HG03439 (cell line): ENCODE data around the gene C15orf62.
A peak's percentile ranks its signal among the peaks of the same experiment; 100 is the strongest.

Source experiments
- ATAC-seq: cut with Tn5 transposase; IDR thresholded peaks from one replicate; pipeline ENCODE4 v1.9.1; 2021; ENCODE audit warnings: mild to moderate bottlenecking, moderate library complexity; ENCODE audit not compliant: unreplicated experiment

The C15orf62 gene, protein sequence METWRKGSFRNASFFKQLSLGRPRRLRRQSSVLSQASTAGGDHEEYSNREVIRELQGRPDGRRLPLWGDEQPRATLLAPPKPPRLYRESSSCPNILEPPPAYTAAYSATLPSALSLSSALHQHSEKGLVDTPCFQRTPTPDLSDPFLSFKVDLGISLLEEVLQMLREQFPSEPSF

DNA sequence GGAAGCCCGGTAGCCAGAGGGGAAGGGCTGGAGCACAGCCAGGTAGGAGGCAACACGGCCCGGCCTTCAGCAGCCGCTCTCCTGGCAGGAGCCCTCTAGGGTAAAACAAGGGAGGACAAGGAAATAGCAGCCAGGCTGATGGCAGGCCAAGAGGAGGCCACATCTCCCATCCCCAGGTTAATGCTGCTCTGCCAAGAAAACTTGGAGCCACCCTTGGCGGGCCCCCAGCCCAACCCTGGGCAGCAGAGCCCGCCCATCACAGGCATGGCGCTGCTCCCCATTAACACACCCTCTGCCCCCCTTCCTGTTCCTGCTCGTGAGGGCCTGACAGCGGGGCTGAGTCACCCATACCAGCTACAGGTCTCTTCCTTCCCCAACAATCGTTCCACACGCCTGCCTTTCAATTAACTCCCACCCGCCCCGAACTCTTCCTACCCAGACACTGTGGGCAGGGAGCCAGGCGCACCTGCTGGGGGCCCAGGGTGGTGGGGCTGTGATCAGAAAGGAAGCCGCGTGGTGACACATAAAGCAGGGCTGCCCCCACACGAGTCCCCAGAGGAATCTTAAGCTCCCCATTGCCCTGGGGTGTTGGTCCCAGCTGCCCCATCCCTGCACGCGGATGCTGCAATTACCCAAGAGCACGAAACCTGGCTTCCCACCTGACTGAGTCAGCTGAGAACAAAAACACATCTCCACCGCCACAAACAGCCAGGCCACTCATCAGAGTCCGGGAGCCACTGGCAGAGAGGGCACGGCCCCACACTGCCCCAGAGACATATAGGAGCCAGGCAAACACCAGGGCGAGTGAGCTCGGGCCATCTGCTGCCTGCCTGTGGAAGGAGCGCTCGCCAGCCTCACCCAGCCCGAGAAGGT, at the start of gene C15orf62:
TSS of gene C15orf62 (plus strand) at position 707 of the 873 bp plus-strand sequence. CDS start 516 bp downstream, outside the sequence.
- no peak for ATAC-seq

DNA sequence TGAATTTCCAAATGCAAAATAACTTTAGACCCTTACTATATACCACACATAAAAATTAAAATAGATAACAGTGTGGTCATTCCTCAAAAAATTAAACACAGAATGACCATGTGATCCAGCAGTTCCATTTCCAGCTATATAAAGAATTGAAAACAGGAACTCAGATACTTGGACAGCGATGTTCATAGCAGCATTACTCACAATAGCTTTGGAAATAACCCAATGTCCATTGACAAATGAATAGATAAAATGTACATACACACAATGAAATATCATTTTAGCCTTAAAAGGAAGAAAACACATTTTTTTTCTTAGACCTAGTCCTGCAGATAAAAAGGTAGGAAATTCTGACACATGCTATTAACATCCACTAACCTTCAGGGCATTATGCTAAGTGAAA, 48.1 kb upstream of the C15orf62 start:
- no peak for ATAC-seq

DNA sequence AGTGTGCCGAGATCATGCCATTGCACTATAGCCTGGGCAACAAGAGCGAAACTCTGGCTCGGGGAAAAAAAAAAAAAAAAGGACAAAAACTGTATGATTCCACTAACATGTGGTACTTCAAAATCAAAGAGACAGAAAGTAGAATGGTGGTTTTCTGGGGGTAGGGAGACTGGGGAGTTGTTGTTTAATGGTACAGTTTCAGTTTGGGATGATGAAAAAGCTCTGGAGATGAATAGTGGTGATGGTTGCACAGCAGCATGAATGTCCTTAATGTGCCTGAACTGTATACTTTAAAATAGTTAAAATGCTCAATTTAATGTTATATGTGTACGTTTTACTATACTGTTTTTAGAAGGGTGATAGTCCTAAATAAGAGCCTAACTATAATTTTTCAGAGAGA, 47.4 kb upstream of the C15orf62 start:
- no peak for ATAC-seq

DNA sequence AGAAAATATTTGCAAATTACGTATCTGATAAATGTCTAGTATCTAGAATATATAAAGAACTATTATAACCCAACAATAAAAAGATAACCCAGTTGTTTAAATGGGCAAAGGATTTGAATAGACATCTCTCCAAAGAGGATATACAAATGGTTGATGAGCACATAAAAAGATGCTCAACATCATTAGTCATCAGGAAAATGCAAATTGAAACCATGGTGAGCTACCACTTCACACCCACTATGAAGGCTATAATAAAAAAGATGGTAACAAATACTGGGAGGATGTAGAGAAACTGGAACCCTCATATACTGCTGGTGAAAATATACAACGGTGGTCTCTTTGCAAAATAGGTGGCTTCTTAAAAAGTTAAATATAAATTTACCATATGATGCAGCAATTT, 46.8 kb upstream of the C15orf62 start:
- ATAC-seq = no peak

DNA sequence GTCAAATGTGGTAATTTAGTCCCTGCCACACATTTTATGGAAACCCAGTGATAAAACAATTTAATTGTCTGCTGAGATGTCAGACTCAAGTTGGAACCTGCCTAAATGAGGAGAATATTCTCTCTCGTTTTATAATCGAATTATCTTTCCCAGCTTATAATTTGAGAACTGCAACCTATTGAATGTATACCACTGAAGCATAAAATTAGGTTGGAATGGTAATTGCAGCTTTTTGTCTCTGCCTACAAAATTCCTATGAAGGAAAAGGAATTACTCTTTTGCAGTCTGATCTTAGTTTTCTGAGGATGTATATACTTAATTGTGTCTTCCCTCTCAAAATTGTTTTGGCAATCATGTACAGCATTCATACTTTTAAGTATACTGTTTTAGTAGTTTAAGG, 45.9 kb upstream of the C15orf62 start:
- ATAC-seq = no peak

DNA sequence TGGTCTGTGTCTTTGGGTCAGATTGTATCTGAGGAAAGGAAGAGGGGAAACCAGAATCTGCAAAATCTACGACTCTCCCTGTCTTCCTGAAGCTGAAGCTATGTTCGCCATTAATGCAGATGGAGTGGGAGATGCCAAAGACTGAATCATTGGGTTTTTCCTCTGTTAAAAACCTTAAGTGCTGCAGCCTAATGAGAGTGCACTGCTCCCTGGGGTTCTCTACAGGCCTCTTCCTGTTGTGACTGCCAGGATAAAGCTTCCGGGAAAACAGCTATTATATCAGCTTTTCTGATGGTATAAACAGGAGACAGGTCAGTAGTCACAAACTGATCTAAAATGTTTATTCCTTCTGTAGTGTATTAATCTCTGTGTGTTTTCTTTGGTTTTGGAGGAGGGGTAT, 38.7 kb upstream of the C15orf62 start:
- no peak for ATAC-seq

DNA sequence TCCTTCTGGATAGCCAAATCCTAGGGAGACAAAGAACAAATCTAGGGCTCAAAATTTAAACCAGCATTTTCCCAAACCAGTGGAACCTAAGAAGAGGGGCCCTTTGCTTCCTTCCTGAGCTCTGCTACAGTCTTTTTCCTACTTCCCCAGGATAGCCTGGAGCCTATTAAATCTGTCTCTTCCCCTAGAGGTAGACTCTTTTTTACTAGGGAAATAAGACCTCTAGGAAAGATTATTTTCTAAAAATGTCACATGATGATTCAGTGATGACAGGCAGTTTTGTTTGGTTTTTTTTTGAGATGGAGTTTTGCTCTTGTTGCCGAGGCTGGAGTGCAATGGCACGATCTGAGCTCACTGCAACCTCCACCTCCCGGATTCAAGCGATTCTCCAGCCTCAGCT, 33.2 kb upstream of the C15orf62 start:
- no peak for ATAC-seq

DNA sequence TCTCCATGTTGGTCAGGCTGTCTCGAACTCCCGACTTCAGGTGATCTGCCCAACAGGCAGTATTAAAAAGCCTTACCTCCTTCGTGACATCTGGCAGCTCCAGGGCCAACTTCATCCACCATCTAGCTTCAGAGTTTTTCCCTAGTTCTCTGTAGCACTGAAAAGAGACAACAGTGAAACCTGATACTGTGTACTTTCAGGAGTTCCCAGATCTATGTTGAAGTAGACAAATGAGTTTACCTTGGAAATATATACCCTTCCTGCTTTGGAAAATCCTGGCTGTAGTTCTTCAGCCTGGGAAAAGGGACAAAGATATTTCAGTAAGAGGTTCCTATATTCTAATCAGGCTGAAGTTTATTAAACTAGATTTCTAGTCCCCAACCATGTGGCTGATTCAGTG, 32.7 kb upstream of the C15orf62 start:
- no peak for ATAC-seq

DNA sequence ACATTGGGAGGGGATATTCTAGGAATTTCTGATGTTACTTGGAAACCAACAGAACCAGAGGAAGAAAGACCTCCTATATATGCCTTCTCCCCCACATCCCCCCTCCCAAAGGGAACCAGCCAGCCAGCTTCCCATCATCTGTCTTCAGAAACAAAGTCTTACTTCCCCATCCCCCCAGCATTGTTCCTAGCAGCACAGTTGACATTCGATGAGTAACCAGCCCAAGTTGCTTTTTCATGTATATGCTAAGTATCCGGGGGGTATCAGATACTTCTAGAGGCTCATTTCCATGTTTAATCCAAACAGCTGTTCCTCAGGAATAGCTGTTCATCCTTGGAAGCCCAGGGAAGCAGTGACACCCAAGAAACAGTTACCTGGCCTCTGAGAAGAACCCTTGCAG, 30.7 kb upstream of the C15orf62 start:
- no peak for ATAC-seq

DNA sequence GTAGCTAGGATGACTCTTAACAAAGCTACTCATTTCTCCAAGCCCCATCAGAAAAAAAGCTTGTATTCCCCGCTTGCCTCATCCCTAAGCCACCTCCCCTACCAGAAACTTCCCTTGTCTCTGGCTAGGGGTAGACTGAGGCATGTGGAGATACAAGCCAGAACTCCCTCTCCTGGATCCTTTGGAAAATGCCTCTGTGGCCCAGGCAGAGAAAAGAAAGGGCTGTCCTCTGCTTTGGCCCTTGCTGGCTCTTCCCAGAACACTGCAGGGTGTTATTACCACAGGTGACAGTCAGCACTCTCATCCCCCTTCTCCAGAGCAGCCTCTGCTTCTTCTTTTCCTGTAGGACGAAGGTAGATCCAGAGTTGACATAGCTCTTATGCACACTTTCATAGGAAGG, 29.9 kb upstream of the C15orf62 start:
- no peak for ATAC-seq

DNA sequence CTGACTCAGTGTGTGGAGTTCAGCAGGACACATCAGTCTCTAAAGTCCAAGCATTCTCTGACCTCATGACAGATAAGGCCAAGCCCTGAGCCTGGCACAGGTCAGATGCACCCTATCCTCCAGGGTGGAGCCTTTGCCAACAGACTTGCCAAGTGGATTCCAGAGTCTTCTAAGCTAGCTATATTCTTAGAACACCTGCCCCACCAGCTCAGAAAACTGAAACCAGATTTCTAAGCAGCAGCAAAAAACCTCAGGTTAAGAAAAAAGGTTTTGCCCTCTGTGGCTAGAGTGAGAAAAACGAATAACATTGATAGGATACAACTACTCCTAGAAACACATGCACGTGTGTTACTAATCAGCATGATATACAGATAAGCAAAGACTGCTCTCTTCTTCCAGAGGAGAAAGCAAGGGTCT, 26.3 kb upstream of the C15orf62 start:
- no peak for ATAC-seq

DNA sequence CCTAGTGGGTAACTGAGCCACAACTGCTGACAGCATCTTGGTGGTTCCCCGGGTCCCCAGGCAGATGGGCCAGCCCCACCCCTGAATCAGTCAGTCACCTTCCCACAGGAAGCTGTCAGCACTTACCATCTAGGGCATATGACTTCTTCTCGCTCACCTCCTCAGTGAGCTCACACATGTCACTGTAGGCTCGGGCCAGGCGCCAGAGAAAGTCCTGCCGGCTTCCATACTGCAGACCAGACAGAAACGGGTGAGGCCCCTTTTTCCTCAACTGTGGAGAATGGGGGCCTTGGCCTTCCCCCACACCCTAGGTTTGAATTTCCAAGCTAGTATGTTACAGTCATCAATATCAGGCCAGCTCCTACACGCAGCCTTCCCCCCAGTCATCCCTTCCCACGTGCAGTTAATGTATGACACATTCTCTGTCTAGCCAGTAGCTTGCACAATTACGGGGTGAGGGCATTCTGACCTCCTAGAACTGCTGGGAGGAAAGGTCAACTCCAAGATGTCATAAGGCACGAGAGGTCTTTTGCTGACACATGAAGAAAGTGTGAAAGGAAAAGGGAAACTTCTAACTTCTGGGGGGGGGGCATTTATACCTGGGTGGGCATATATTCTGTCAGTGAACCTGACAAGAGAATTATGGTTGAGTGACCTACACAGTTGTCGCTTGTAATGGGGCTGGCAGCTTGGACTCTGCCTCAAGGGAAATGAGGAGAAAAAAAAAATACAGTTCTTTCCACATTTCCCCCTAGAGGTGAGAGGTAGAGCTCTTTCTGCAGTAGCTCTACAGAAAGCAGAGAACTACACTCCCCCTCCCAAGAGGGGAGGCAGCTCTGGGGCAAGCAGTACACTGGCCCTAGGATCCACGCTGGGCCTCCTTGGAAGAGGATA, 25.6 kb upstream of the C15orf62 start:
- ATAC-seq = no peak

DNA sequence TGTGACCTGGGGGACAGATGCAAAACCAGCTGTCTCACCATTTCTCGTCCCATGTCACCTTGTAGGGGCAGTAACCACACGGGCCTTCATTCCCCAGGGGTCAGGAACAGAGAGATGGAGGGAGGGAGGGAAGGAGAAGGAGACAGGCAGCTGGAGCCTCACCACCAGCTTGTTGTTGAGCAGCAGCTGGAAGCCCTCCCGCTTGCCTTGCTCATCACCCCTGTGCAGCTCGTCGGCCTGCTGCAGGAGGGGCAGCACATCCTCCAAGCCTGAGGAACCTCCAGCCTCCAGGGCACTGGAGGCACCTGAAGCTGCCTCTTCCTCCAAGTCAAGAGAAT, 25.0 kb upstream of the C15orf62 start:
- ATAC-seq = no peak

DNA sequence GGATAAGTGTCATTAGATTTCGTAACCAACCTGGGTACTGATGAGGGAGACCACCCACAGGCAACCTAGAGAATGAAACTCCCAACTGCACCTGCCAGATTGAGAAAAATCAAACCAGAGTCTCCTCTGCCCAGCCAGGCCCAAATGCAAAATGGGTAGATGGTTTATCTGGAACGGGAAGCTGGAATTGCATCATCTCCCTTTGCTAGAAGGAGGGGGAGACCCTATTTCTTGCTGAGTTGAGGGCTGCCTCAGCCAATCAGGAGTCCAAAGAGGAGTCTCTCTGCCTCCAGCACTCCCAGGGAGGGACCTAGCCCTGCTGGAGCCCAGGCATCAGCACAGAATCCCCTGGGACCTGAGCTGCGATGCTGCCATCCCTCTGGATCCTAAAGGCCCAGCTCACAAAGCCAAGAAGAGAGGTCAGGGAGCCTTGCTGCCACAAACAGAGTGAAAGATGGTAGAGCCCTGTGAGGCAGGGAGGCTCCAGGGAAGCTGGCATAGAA, 22.8 kb upstream of the C15orf62 start:
- no peak for ATAC-seq

DNA sequence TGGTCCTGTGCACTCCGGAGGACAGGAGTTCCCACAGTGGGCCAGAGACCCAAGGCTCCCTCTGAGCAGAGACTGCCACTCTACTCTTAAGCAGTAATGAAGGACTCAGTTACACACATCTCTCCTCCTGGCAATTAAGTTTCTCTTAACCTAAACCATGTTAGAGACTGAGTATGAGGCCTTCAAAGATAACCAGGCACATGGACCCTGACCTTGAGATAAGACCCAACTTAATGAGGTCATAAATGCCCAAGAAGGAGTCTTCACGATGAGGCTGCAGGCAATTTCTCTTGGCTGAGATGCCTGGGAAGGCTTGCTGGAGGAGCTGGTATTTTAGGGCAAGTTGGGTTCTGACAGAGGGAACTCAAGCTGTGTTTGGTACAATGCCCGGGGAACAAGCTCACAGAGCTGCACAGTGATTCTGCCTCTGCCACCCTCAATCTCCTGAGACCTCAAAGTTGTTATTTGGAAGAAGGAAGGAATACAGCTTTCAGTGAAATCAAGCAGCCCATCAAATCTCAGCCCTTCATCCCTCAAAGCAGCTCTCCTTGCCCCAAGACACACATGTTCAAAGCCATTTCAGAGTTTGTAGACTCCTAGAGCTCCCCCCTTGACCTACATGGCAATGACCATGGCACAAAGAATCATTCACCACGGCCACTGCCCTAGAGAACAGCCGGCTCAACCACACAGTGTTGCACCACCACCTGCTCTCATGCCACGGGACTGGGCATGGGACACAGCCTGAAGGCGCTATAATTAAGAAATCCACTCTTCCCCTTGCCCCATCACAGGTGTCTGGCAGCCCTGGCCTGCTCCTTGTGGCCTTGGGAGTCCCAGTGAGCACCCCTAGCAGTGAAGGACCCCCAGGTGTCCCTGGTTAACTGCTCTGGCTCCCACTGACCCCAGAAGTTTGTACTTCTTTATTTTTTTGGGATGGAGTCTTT, 21.8 kb upstream of the C15orf62 start:
- ATAC-seq = no peak

DNA sequence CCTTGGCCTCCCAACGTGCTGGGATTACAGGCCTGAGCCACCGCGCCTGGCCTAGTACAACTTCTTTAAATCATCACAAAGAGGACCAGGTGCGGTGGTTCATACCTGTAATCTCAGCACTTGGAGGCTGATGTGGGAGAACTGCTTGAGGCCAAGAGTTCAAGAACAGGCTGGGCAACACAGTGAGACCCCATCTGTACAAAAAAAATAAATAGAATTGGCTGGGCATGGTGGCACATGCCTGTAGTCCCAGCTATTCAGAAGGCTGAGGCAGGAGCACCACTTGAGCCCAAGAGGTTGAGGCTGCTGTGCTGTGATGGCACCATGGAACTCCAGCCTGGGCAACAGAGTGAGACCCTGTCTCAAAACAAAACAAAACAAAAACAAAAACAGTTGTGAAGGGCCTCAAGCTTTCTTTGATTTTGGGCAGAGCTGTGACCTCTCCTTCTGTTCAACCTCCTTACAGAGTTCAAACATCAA, 20.6 kb upstream of the C15orf62 start:
- ATAC-seq = no peak

DNA sequence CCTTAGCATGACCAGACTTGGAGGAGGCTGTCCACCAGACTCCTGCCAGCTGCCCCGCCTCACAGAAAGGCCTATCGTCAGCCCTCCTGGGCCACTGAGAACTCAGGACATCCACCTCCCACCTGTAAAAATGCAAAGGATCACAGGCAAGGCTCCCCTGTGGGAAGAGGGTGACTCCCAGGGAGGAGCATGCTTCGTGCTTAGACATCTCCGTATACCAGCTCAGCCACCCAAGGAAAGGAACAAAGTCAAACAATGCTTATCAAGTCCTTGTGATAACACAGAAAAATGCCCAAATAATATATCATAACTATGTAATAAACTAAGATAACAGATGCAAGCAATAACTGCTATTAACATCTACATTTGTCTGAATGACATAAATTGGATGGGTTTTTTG, 18.9 kb upstream of the C15orf62 start:
- ATAC-seq = no peak

DNA sequence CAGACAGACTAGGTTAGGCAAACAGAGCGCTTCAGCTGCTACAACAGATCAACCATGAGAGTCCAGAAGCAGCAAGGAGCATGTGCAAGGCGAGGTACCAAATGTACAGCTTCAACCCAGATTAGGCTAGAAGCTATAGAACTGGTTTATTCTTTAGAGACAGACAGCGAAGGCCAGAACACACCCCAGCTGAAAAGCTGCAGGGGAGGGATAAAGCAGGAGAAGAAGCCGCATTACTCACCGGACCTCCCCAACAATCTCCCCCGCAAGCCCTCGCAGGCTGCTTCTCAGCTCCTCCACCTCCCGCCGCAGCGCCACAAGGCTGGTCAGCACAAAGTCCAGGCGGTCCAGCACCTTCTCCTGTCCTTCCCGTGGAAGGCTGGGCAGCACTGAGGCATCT, 18.0 kb upstream of the C15orf62 start:
- ATAC-seq = no peak

DNA sequence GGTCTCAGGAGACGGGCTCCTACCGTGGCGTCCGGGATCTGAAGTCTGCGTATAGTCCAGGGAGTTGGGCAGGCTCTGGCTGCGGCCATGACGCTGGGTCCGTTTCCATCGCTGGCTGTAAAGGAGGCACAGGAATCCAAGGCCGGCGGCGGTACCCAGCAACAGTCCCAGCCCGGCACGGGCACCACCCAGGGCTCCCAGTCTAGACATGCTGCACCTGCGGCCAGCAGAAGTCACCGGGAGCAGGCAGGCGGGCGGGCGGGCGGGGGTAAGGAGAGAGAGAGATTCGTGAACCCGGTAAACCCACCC, 15.3 kb upstream of the C15orf62 start:
- peak; percentile 8 for ATAC-seq
